ENCODE measurements around the gene NEUROG1. TPM values are rescaled to one million over a fixed set of nuclear protein-coding genes. Genes with fewer than 3 reads are reported as not detected.

The NEUROG1 gene
- total RNA-seq, 1 donor from 2014 or later: 222 TPM

- peaks cover 28% of the 10 kb centered on the region for H3K4me1 Mint-ChIP-seq (ENCODE audit: low read depth, unreplicated experiment)
- DNase-seq: peak; percentile 72
- peaks cover 30% of the 10 kb centered on the region for H3K27me3 Mint-ChIP-seq (ENCODE audit: unreplicated experiment)
- H3K27ac Mint-ChIP-seq (ENCODE audit: unreplicated experiment): no peak within 1 kb of the TSS
- peaks cover 11% of the 10 kb centered on the region for H3K9me3 Mint-ChIP-seq (ENCODE audit: unreplicated experiment)
- no peak for TF ChIP-seq CTCF (IDR thresholded peaks at IDR 0.05; ENCODE audit: partially characterized antibody, unreplicated experiment)
- H3K36me3 Mint-ChIP-seq (ENCODE audit: unreplicated experiment): no peaks in the 10 kb centered on the region
- H3K4me3 Mint-ChIP-seq (ENCODE audit: unreplicated experiment): peak within 1 kb of the TSS; percentile 92
Measured at GRCh38 chr5:135578685-135579341, 43.0 kb upstream of the NEUROG1 start, which contains the start of gene CXCL14. Gene CXCL14 (minus strand): TSS chr5:135578991. CDS start chr5:135578778, 213 bp downstream.

DNA sequence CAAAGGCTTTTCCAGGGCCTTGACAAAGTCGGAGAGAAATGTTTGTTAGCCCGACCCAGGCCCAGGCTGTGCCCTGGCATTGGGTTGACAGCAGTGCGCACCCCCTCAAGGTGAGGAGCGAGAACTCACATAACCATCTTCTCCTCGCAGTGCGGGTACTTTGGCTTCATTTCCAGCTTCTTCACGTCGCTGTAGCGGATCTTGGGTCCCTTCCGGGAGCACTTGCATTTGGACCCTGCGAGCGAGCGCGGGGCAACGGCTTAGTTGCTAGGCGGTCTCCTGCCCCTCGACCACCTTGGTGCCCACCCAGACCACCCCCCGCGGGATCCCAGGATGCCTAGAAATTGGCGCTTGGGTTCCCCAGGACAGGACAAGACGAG, 42.5 kb upstream of the NEUROG1 start:
- DNase-seq: no peak
- peaks cover 28% of the 10 kb centered on the region for H3K4me1 Mint-ChIP-seq (ENCODE audit: low read depth, unreplicated experiment)
- peaks cover 11% of the 10 kb centered on the region for H3K9me3 Mint-ChIP-seq (ENCODE audit: unreplicated experiment)
- peak overlapping the region; percentile 57 for H3K4me3 Mint-ChIP-seq (ENCODE audit: unreplicated experiment)
- H3K27ac Mint-ChIP-seq (ENCODE audit: unreplicated experiment): no peak overlapping the region
- H3K36me3 Mint-ChIP-seq (ENCODE audit: unreplicated experiment): no peaks in the 10 kb centered on the region
- TF ChIP-seq CTCF (IDR thresholded peaks at IDR 0.05; ENCODE audit: partially characterized antibody, unreplicated experiment): no peak
- peaks cover 30% of the 10 kb centered on the region for H3K27me3 Mint-ChIP-seq (ENCODE audit: unreplicated experiment)

- no peak overlapping the region for H3K4me3 Mint-ChIP-seq (ENCODE audit: unreplicated experiment)
Measured at GRCh38 chr5:135577421-135577820, 41.7 kb upstream of the NEUROG1 start.

GRCh38 chr5:135576075-135576599, 40.4 kb upstream of the NEUROG1 start:
- no peak overlapping the region for H3K27ac Mint-ChIP-seq (ENCODE audit: unreplicated experiment)
- H3K4me1 Mint-ChIP-seq (ENCODE audit: low read depth, unreplicated experiment): peaks cover 27% of the 10 kb centered on the region
- no peak overlapping the region for H3K4me3 Mint-ChIP-seq (ENCODE audit: unreplicated experiment)
- TF ChIP-seq CTCF (IDR thresholded peaks at IDR 0.05; ENCODE audit: partially characterized antibody, unreplicated experiment): no peak
- H3K9me3 Mint-ChIP-seq (ENCODE audit: unreplicated experiment): peaks cover 5% of the 10 kb centered on the region
- peaks cover 26% of the 10 kb centered on the region for H3K27me3 Mint-ChIP-seq (ENCODE audit: unreplicated experiment)
- no peaks in the 10 kb centered on the region for H3K36me3 Mint-ChIP-seq (ENCODE audit: unreplicated experiment)
- DNase-seq: no peak

More at GRCh38 chr5:135577421-135577820, 41.7 kb upstream of the NEUROG1 start:
- H3K9me3 Mint-ChIP-seq (ENCODE audit: unreplicated experiment): peaks cover 11% of the 10 kb centered on the region
- peaks cover 30% of the 10 kb centered on the region for H3K27me3 Mint-ChIP-seq (ENCODE audit: unreplicated experiment)
- H3K4me1 Mint-ChIP-seq (ENCODE audit: low read depth, unreplicated experiment): peaks cover 29% of the 10 kb centered on the region
- no peak for DNase-seq
- H3K27ac Mint-ChIP-seq (ENCODE audit: unreplicated experiment): no peak overlapping the region
- no peak for TF ChIP-seq CTCF (IDR thresholded peaks at IDR 0.05; ENCODE audit: partially characterized antibody, unreplicated experiment)
- no peaks in the 10 kb centered on the region for H3K36me3 Mint-ChIP-seq (ENCODE audit: unreplicated experiment)

DNA sequence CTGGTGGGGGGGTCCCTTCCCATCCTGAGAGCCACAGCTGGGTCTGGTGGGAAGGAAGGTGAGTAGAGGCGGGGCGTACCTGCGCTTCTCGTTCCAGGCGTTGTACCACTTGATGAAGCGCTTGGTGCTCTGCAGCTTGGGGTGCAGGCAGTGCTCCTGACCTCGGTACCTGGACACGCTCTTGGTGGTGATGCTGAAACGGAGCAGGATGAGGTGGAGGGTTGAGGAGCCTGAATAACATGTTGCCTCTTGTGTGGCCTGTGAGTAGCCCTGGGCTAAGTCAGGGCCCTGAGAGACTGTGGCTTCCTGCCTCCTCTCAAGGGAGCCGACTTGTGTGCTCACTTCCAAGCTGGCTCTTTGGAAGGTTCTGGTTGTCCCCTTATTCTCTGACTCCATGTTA, 38.7 kb upstream of the NEUROG1 start:
- Mint-ChIP-seq H3K4me3 (ENCODE audit: unreplicated experiment) (no peak overlapping the region), H3K36me3 (ENCODE audit: unreplicated experiment) (no peaks in the 10 kb centered on the region), H3K27me3 (ENCODE audit: unreplicated experiment) (peaks cover 23% of the 10 kb centered on the region), H3K9me3 (ENCODE audit: unreplicated experiment) (peaks cover 1% of the 10 kb centered on the region), H3K4me1 (ENCODE audit: low read depth, unreplicated experiment) (peaks cover 29% of the 10 kb centered on the region), H3K27ac (ENCODE audit: unreplicated experiment) (no peak overlapping the region)
- DNase-seq: no peak
- no peak for TF ChIP-seq CTCF (IDR thresholded peaks at IDR 0.05; ENCODE audit: partially characterized antibody, unreplicated experiment)
